GM23338 (cell line): ENCODE results near the gene TFPI2.

Experiments
- CREB1 ChIP-seq: fragments of 250-450 bp; sonication (Bioruptor Pico); IDR thresholded peaks from 2 replicates; pipeline ENCODE4 v1.5.0; 2020; ENCODE audit warnings: low read depth, mild to moderate bottlenecking, moderate library complexity
- CTCF ChIP-seq, 2 experiments: fragments of 200-600 bp in 1 of 2; sonication (generic) in 1 of 2; conservative IDR thresholded peaks; 2 replicates each; pipeline versions ENCODE4 v1.5.1 to v1.6.1; 2016 to 2017; ENCODE audit warnings: antibody characterized with exemption in 2 of 2, low read depth in 2 of 2, mild to moderate bottlenecking in 2 of 2, moderate library complexity in 1 of 2
- EZH2 ChIP-seq: fragments of 200-600 bp; sonication (generic); IDR thresholded peaks from one replicate; pipeline ENCODE4 v1.8.0; 2017; ENCODE audit warnings: antibody characterized with exemption, mild to moderate bottlenecking, low read depth; ENCODE audit not compliant: unreplicated experiment
- EZH2phosphoT487 ChIP-seq: fragments of 200-600 bp; sonication (generic); IDR thresholded peaks from one replicate; pipeline ENCODE4 v1.8.1; 2018; ENCODE audit warnings: antibody characterized with exemption; ENCODE audit not compliant: unreplicated experiment
- JUNB ChIP-seq: IDR thresholded peaks from one replicate; pipeline ENCODE4 v1.6.1; 2016; ENCODE audit warnings: antibody characterized with exemption; ENCODE audit not compliant: unreplicated experiment
- NANOG ChIP-seq: IDR thresholded peaks from 2 replicates; pipeline ENCODE4 v1.6.1; 2016; ENCODE audit warnings: antibody characterized with exemption, borderline replicate concordance
- POLR2AphosphoS5 ChIP-seq: IDR thresholded peaks from 2 replicates; pipeline ENCODE4 v1.6.1; 2016; ENCODE audit warnings: antibody characterized with exemption, low read depth
- STAT1 ChIP-seq: IDR thresholded peaks from one replicate; pipeline ENCODE4 v1.6.1; 2016; ENCODE audit warnings: antibody characterized with exemption; ENCODE audit not compliant: unreplicated experiment
- ZNF114 ChIP-seq: fragments of 250-450 bp; sonication (Bioruptor Pico); IDR thresholded peaks from 2 replicates; pipeline ENCODE4 v1.5.0; 2020; ENCODE audit warnings: mild to moderate bottlenecking, moderate library complexity
- ZNF331 ChIP-seq: fragments of 250-450 bp; sonication (Bioruptor Pico); IDR thresholded peaks from 2 replicates; pipeline ENCODE4 v1.5.0; 2020; ENCODE audit warnings: low read depth, mild to moderate bottlenecking, moderate library complexity
- TF ChIP-seq, protein P1 (sequence below): IDR thresholded peaks from one replicate; pipeline ENCODE4 v1.6.1; 2018; ENCODE audit warnings: antibody characterized with exemption; ENCODE audit not compliant: unreplicated experiment
- TF ChIP-seq, protein P2 (sequence below): fragments of 250-450 bp; sonication (Bioruptor Pico); IDR thresholded peaks from 2 replicates; pipeline ENCODE4 v1.5.0; 2020; ENCODE audit warnings: mild to moderate bottlenecking, moderate library complexity

- TF ChIP-seq CTCF (conservative IDR thresholded peaks at IDR 0.05; ENCODE audit: low read depth in 2 of 2), result no peak
- TF ChIP-seq CREB1 (CRISPR knock-in tag), result no peak
- TF ChIP-seq EZH2, result no peak
- TF ChIP-seq STAT1, result no peak
- TF ChIP-seq POLR2AphosphoS5, result no peak
- no peak for TF ChIP-seq EZH2phosphoT487
- TF ChIP-seq, protein P1, sequence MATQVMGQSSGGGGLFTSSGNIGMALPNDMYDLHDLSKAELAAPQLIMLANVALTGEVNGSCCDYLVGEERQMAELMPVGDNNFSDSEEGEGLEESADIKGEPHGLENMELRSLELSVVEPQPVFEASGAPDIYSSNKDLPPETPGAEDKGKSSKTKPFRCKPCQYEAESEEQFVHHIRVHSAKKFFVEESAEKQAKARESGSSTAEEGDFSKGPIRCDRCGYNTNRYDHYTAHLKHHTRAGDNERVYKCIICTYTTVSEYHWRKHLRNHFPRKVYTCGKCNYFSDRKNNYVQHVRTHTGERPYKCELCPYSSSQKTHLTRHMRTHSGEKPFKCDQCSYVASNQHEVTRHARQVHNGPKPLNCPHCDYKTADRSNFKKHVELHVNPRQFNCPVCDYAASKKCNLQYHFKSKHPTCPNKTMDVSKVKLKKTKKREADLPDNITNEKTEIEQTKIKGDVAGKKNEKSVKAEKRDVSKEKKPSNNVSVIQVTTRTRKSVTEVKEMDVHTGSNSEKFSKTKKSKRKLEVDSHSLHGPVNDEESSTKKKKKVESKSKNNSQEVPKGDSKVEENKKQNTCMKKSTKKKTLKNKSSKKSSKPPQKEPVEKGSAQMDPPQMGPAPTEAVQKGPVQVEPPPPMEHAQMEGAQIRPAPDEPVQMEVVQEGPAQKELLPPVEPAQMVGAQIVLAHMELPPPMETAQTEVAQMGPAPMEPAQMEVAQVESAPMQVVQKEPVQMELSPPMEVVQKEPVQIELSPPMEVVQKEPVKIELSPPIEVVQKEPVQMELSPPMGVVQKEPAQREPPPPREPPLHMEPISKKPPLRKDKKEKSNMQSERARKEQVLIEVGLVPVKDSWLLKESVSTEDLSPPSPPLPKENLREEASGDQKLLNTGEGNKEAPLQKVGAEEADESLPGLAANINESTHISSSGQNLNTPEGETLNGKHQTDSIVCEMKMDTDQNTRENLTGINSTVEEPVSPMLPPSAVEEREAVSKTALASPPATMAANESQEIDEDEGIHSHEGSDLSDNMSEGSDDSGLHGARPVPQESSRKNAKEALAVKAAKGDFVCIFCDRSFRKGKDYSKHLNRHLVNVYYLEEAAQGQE, result no peak
- no peak for TF ChIP-seq ZNF114 (CRISPR knock-in tag)
- no peak for TF ChIP-seq ZNF331 (CRISPR knock-in tag)
- no peak for TF ChIP-seq JUNB
- no peak for TF ChIP-seq NANOG
- TF ChIP-seq, protein P2, sequence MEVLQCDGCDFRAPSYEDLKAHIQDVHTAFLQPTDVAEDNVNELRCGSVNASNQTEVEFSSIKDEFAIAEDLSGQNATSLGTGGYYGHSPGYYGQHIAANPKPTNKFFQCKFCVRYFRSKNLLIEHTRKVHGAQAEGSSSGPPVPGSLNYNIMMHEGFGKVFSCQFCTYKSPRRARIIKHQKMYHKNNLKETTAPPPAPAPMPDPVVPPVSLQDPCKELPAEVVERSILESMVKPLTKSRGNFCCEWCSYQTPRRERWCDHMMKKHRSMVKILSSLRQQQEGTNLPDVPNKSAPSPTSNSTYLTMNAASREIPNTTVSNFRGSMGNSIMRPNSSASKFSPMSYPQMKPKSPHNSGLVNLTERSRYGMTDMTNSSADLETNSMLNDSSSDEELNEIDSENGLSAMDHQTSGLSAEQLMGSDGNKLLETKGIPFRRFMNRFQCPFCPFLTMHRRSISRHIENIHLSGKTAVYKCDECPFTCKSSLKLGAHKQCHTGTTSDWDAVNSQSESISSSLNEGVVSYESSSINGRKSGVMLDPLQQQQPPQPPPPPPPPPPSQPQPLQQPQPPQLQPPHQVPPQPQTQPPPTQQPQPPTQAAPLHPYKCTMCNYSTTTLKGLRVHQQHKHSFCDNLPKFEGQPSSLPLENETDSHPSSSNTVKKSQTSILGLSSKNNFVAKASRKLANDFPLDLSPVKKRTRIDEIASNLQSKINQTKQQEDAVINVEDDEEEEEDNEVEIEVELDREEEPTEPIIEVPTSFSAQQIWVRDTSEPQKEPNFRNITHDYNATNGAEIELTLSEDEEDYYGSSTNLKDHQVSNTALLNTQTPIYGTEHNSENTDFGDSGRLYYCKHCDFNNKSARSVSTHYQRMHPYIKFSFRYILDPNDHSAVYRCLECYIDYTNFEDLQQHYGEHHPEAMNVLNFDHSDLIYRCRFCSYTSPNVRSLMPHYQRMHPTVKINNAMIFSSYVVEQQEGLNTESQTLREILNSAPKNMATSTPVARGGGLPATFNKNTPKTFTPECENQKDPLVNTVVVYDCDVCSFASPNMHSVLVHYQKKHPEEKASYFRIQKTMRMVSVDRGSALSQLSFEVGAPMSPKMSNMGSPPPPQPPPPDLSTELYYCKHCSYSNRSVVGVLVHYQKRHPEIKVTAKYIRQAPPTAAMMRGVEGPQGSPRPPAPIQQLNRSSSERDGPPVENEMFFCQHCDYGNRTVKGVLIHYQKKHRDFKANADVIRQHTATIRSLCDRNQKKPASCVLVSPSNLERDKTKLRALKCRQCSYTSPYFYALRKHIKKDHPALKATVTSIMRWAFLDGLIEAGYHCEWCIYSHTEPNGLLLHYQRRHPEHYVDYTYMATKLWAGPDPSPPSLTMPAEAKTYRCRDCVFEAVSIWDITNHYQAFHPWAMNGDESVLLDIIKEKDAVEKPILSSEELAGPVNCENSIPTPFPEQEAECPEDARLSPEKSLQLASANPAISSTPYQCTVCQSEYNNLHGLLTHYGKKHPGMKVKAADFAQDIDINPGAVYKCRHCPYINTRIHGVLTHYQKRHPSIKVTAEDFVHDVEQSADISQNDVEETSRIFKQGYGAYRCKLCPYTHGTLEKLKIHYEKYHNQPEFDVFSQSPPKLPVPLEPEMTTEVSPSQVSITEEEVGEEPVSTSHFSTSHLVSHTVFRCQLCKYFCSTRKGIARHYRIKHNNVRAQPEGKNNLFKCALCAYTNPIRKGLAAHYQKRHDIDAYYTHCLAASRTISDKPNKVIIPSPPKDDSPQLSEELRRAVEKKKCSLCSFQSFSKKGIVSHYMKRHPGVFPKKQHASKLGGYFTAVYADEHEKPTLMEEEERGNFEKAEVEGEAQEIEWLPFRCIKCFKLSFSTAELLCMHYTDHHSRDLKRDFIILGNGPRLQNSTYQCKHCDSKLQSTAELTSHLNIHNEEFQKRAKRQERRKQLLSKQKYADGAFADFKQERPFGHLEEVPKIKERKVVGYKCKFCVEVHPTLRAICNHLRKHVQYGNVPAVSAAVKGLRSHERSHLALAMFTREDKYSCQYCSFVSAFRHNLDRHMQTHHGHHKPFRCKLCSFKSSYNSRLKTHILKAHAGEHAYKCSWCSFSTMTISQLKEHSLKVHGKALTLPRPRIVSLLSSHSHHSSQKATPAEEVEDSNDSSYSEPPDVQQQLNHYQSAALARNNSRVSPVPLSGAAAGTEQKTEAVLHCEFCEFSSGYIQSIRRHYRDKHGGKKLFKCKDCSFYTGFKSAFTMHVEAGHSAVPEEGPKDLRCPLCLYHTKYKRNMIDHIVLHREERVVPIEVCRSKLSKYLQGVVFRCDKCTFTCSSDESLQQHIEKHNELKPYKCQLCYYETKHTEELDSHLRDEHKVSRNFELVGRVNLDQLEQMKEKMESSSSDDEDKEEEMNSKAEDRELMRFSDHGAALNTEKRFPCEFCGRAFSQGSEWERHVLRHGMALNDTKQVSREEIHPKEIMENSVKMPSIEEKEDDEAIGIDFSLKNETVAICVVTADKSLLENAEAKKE (CRISPR knock-in tag), result no peak
Observed at GRCh38 chr7:93910076-93910994, 19.8 kb upstream of the TFPI2 start.
